GM12878 (cell line): ENCODE results near the gene GRM7. TPM values are rescaled to one million over a fixed set of nuclear protein-coding genes. Genes with fewer than 3 reads are reported as not detected.

Source experiments
- ATAC-seq: fragments of 200-7000 bp; cut with Tn5 transposase; 3 replicates; pipeline ENCODE4 v1.9.1; 2020; ENCODE audit warnings: mild to moderate bottlenecking, moderate library complexity
- BruUV-seq: library from RNA; stranded (reverse); fragments of 400-500 nt; replicated peaks from 2 replicates; lab custom pipeline; 2021; lab: Mats Ljungman, UMichigan
- CTCF ChIA-PET: fragments of 300-600 bp; sonication (Branson Sonifier 250); formaldehyde crosslinking; extraction: SDS; loops from one replicate; lab custom pipeline; 2021; ENCODE audit warnings: inconsistent platforms; lab: Yijun Ruan, JAX
- POLR2A ChIA-PET: fragments of 350-600 bp; formaldehyde crosslinking; extraction: SDS; loops from one replicate; lab custom pipeline; 2021; ENCODE audit warnings: inconsistent platforms; lab: Charles Lee
- RAD21 ChIA-PET: fragments of 300-600 bp; sonication (Branson Sonifier 250); formaldehyde crosslinking; loops from one replicate; lab custom pipeline; 2023; ENCODE audit warnings: antibody characterized with exemption; ENCODE audit not compliant: unreplicated experiment; lab: Charles Lee
- SMC1A ChIA-PET: fragments of 300-600 bp; sonication (Branson Sonifier 250); formaldehyde crosslinking; loops from one replicate; lab custom pipeline; 2023; ENCODE audit not compliant: unreplicated experiment, uncharacterized antibody; lab: Charles Lee
- DNase-seq: peaks from one replicate; pipeline ENCODE4 v3.0.0-alpha.2; 2011; ENCODE audit warnings: low read depth, low spot score
- FAIRE-seq: peaks from 3 replicates; lab custom pipeline; 2011; peaks lifted over from hg19 to GRCh38; lab: Jason Lieb, UNC
- H2AFZ ChIP-seq: 2 replicates; pipeline ENCODE4 v1.6.0; 2011; ENCODE audit warnings: low read depth, low read length, control low read depth; ENCODE audit not compliant: control insufficient read depth
- H3K27ac ChIP-seq: 2 replicates; pipeline ENCODE4 v1.5.1; 2011; ENCODE audit warnings: control low read depth; ENCODE audit not compliant: control insufficient read depth, insufficient read depth
- H3K27me3 ChIP-seq, 2 experiments: replicated peaks in 1 of 2; 2 replicates each; pipeline versions ENCODE4 v1.6.0 to v1.6.1; 2011; ENCODE audit warnings: low read length in 1 of 2; ENCODE audit not compliant: control insufficient read depth in 2 of 2, insufficient read depth in 2 of 2
- H3K36me3 ChIP-seq, 2 experiments: 2 replicates each; pipeline ENCODE4 v1.5.1; 2011; ENCODE audit warnings: low read length in 1 of 2; ENCODE audit not compliant: control insufficient read depth in 2 of 2, insufficient read depth in 2 of 2
- H3K4me1 ChIP-seq: 2 replicates; pipeline ENCODE4 v1.6.1; 2011; ENCODE audit warnings: mild to moderate bottlenecking, low read length, moderate library complexity, mixed read lengths; ENCODE audit not compliant: control insufficient read depth, insufficient read depth
- H3K4me2 ChIP-seq: 2 replicates; pipeline ENCODE4 v1.6.0; 2011; ENCODE audit warnings: control low read depth; ENCODE audit not compliant: control insufficient read depth, insufficient read depth
- H3K4me3 ChIP-seq: fragments of 200-600 bp; sonication (generic); 2 replicates; pipeline ENCODE4 v1.5.1; 2016
- H3K79me2 ChIP-seq: 2 replicates; pipeline ENCODE4 v1.6.0; 2011; ENCODE audit warnings: low read length; ENCODE audit not compliant: control insufficient read depth, insufficient read depth
- H3K9ac ChIP-seq: 2 replicates; pipeline ENCODE4 v1.8.0; 2011; ENCODE audit warnings: low read length, control low read depth, mixed read lengths; ENCODE audit not compliant: control insufficient read depth, insufficient read depth
- H3K9me3 ChIP-seq: replicated peaks from 3 replicates; pipeline ENCODE4 v1.5.1; 2011; ENCODE audit warnings: mild to moderate bottlenecking, low read length; ENCODE audit not compliant: control insufficient read depth, insufficient read depth
- H4K20me1 ChIP-seq: 2 replicates; pipeline ENCODE4 v1.6.0; 2011; ENCODE audit not compliant: control insufficient read depth, insufficient read depth
- ATF2 ChIP-seq: IDR thresholded peaks from 2 replicates; pipeline ENCODE4 v1.6.1; 2012; ENCODE audit warnings: low read length, inconsistent platforms
- CEBPB ChIP-seq, 2 experiments: fragments of 150-350 bp in 1 of 2; IDR thresholded peaks; 2 replicates each; pipeline ENCODE4 v1.6.1; 2012 to 2014; ENCODE audit warnings: low read depth in 2 of 2, low read length in 2 of 2, borderline replicate concordance in 1 of 2, inconsistent platforms in 1 of 2
- CTCF ChIP-seq, 3 experiments: IDR thresholded peaks in 2 of 3; conservative IDR thresholded peaks in 1 of 3; 2 replicates each; pipeline ENCODE4 v1.5.1; 2011; ENCODE audit warnings: low read depth in 3 of 3, low read length in 3 of 3, mild to moderate bottlenecking in 3 of 3, control low read depth in 2 of 3, moderate library complexity in 2 of 3, inconsistent platforms in 1 of 3, mixed read lengths in 1 of 3; ENCODE audit not compliant: control insufficient read depth in 2 of 3, insufficient read depth in 1 of 3; ENCODE audit errors: extremely low read depth in 1 of 3
- NFYA ChIP-seq: IDR thresholded peaks from 2 replicates; pipeline ENCODE4 v1.6.1; 2011; ENCODE audit warnings: low read depth, mild to moderate bottlenecking, low read length, improper control_type of control experiment, borderline replicate concordance
- TCF3 ChIP-seq: IDR thresholded peaks from 2 replicates; pipeline ENCODE4 v1.6.1; 2012; ENCODE audit warnings: low read depth, mild to moderate bottlenecking, low read length, borderline replicate concordance; ENCODE audit not compliant: insufficient read depth
- ZSCAN29 ChIP-seq: fragments of 450-650 bp; IDR thresholded peaks from 2 replicates; pipeline ENCODE4 v1.6.1; 2017; ENCODE audit warnings: mild to moderate bottlenecking, moderate library complexity
- WGBS: methylation state at CpG from one replicate; pipeline ENCODE4 v1.1.6; 2016; ENCODE audit warnings: low lambda C conversion rate; ENCODE audit not compliant: insufficient replicate concordance, insufficient coverage; ENCODE audit errors: missing lambda C conversion rate; 5-methylcytosine and 5-hydroxymethylcytosine counted together
- in situ Hi-C: fragments of 300-500 bp; cut with MboI; formaldehyde crosslinking; loops from 9 replicates; pipeline ENCODE4 v1.14.3; 2018; ENCODE audit warnings: mixed read lengths
- intact Hi-C: fragments of 100-400 bp; cut with micrococcal nuclease; formaldehyde crosslinking; loops from one replicate; pipeline ENCODE4 v1.14.2; 2022; ENCODE audit not compliant: unreplicated experiment
- polyA plus RNA-seq, 11 experiments: library from polyadenylated mRNA; depleted of rRNA in 4 of 11; unstranded in 6 of 11; stranded (reverse) in 5 of 11; fragments of >200 nt; fragmentation: Nextera tagmentation in 4 of 11; fragmentation: Illumina TruSeq in 1 of 11; extraction: Ambion mirVana in 4 of 11; extraction: Trizol in 1 of 11; gene quantifications; 1 replicate in 1 of 11; 2 replicates in 10 of 11; pipeline versions ENCODE4 v1.2.1 to v1.2.3, GENCODE V29; 2011 to 2016; ENCODE audit warnings: inconsistent platforms in 2 of 11, missing spikeins in 2 of 11, low read depth in 1 of 11
- total RNA-seq, 4 experiments: library from RNA; depleted of rRNA in 3 of 4; stranded (reverse); fragments of >200 nt in 3 of 4; fragmentation: Illumina TruSeq in 1 of 4; extraction: Trizol in 1 of 4; gene quantifications; 2 replicates each; pipeline versions ENCODE4 v1.2.1 to v1.2.3, GENCODE V29; 2013 to 2021

GRM7 gene
- total and polyA plus RNA-seq, 10 of the 15 experiments (the other 5 are each of a cell fraction or from before 2014, with no cell fraction given) = not detected

GRCh38 chr3:7710284-7710683 lies 849.4 kb downstream of the GRM7 start:
- intact Hi-C loops = no loop called here
- no peak for TF ChIP-seq ATF2
- TF ChIP-seq CEBPB (IDR thresholded peaks at IDR 0.05; ENCODE audit: borderline replicate concordance in 1 of 2, low read depth in 2 of 2, low read length in 2 of 2) = no peak
- TF ChIP-seq NFYA = no peak
- TF ChIP-seq TCF3 = no peak
- TF ChIP-seq ZSCAN29 = no peak
- no peak for TF ChIP-seq CTCF (IDR thresholded peaks at IDR 0.05 in 2 of 3, conservative IDR thresholded peaks at IDR 0.05 in 1 of 3; ENCODE audit: control insufficient read depth in 2 of 3, extremely low read depth in 1 of 3, insufficient read depth in 1 of 3, low read depth in 3 of 3, low read length in 3 of 3)
- Histone ChIP-seq H3K4me3 (no peak overlapping the region), H3K27ac (no peak overlapping the region), H2AFZ (no peak overlapping the region), H4K20me1 (no peaks in the 10 kb centered on the region), H3K27me3 (no peaks in the 10 kb centered on the region), H3K4me1 (no peaks in the 10 kb centered on the region), H3K9ac (no peak overlapping the region), H3K4me2 (no peak overlapping the region), H3K36me3 (no peaks in the 10 kb centered on the region), H3K79me2 (no peaks in the 10 kb centered on the region), H3K9me3 (no peaks in the 10 kb centered on the region)
- 0% methylated on average over 3 of the region's 3 CpGs for WGBS
- ATAC-seq = no peak
- BruUV-seq = no TSS peak
- ChIA-PET SMC1A (no interaction called here), POLR2A (no interaction called here), CTCF (no interaction called here), RAD21 (no interaction called here)
- no peak for FAIRE-seq
- in situ Hi-C loops = no loop called here
- no peak for DNase-seq
